GM13976 (cell line): ENCODE measurements around the gene TNS1.

Experiments
- DNase-seq: peaks from one replicate; pipeline ENCODE4 v3.0.0; 2012; ENCODE audit warnings: low spot score
- CTCF ChIP-seq: IDR thresholded peaks from 2 replicates; pipeline ENCODE4 v1.5.1; 2012; ENCODE audit warnings: borderline replicate concordance, mild to moderate bottlenecking; ENCODE audit not compliant: insufficient read depth; ENCODE audit errors: extremely low read depth, missing control alignments, control extremely low read depth
- in situ Hi-C: fragments of 300-500 bp; cut with MboI; formaldehyde crosslinking; loops from one replicate; pipeline ENCODE4 v1.12.0; 2022; ENCODE audit warnings: low sequenced_read_pairs, mixed read lengths, inconsistent platforms; ENCODE audit not compliant: unreplicated experiment

Gene TNS1

GRCh38 chr2:217895070-217895635 lies 107.6 kb downstream of the TNS1 start:
- no peak for DNase-seq
- in situ Hi-C loops, result loop anchor here (25.0 kb wide), 1 partner anchor 108 kb away; no protein-coding TSS in a partner anchor
- TF ChIP-seq CTCF, result no peak

- no peak for TF ChIP-seq CTCF
- DNase-seq, result no peak
- in situ Hi-C loops, result loop anchor here (25.0 kb wide), 1 partner anchor 106 kb away; no protein-coding TSS in a partner anchor
Observed at GRCh38 chr2:217893440-217893839, 109.4 kb downstream of the TNS1 start.

GRCh38 chr2:217892560-217892959 lies 110.2 kb downstream of the TNS1 start:
- in situ Hi-C loops, result loop anchor here (25.0 kb wide), 1 partner anchor 105 kb away; no protein-coding TSS in a partner anchor
- TF ChIP-seq CTCF, result no peak

GRCh38 chr2:217890445-217890844 lies 112.3 kb downstream of the TNS1 start:
- TF ChIP-seq CTCF, result no peak
- no peak for DNase-seq
- in situ Hi-C loops, result loop anchor here (25.0 kb wide), 1 partner anchor 103 kb away; no protein-coding TSS in a partner anchor

More at GRCh38 chr2:217892560-217892959, 110.2 kb downstream of the TNS1 start:
- no peak for DNase-seq

GRCh38 chr2:217889656-217890055 lies 113.1 kb downstream of the TNS1 start:
- in situ Hi-C loops, result loop anchor here (25.0 kb wide), 1 partner anchor 102 kb away; no protein-coding TSS in a partner anchor
- DNase-seq, result no peak
- no peak for TF ChIP-seq CTCF

GRCh38 chr2:217887841-217888701 lies 114.7 kb downstream of the TNS1 start:
- in situ Hi-C loops, result loop anchor here (25.0 kb wide), 1 partner anchor 101 kb away; no protein-coding TSS in a partner anchor
- no peak for TF ChIP-seq CTCF
- DNase-seq, result no peak
